KOPT-K1 (cell line): Measurements from ENCODE around the gene CAMK1D.
"Not testable (repeated sequence)": the region's sequence is repeated elsewhere in the genome, so short reads cannot be mapped to it uniquely, and the experiment has no call there.

Experiments
- H3K27ac ChIP-seq: fragments of 200-600 bp; sonication (generic); 2 replicates; pipeline ENCODE4 v1.5.1; 2016; ENCODE audit warnings: antibody characterized with exemption, mild to moderate bottlenecking, low read depth, low read length; ENCODE audit not compliant: poor library complexity, severe bottlenecking
- H3K36me3 ChIP-seq: fragments of 200-600 bp; sonication (generic); 2 replicates; pipeline ENCODE4 v1.5.1; 2017; ENCODE audit warnings: antibody characterized with exemption, mild to moderate bottlenecking, low read length, moderate library complexity; ENCODE audit not compliant: insufficient read depth
- H3K9me3 ChIP-seq: fragments of 200-600 bp; sonication (generic); 2 replicates; pipeline ENCODE4 v1.5.1; 2017; ENCODE audit warnings: antibody characterized with exemption, low read length, mild to moderate bottlenecking; ENCODE audit not compliant: insufficient read depth, poor library complexity, severe bottlenecking

The CAMK1D gene

GRCh38 chr10:12333380-12334185, 15.8 kb upstream of the CAMK1D start:
- no peaks in the 10 kb centered on the region for H3K9me3 ChIP-seq
- no peak overlapping the region for H3K27ac ChIP-seq
- no peaks in the 10 kb centered on the region for H3K36me3 ChIP-seq

- Histone ChIP-seq H3K36me3 (no peaks in the 10 kb centered on the region), H3K27ac (no peak overlapping the region), H3K9me3 (no peaks in the 10 kb centered on the region)
Observed at GRCh38 chr10:12334186-12334530, 15.2 kb upstream of the CAMK1D start.

GRCh38 chr10:12335169-12335568, 14.2 kb upstream of the CAMK1D start:
- H3K9me3 ChIP-seq, H3K27ac ChIP-seq, H3K36me3 ChIP-seq: not testable (repeated sequence)

GRCh38 chr10:12337453-12338372, 11.6 kb upstream of the CAMK1D start:
- H3K27ac ChIP-seq, result no peak overlapping the region
- H3K9me3 ChIP-seq, result no peaks in the 10 kb centered on the region
- no peaks in the 10 kb centered on the region for H3K36me3 ChIP-seq

GRCh38 chr10:12338981-12339380, 10.4 kb upstream of the CAMK1D start:
- Histone ChIP-seq H3K27ac (no peak overlapping the region), H3K9me3 (no peaks in the 10 kb centered on the region), H3K36me3 (no peaks in the 10 kb centered on the region)

- H3K9me3 ChIP-seq, result no peaks in the 10 kb centered on the region
- H3K27ac ChIP-seq, result no peak overlapping the region
- no peaks in the 10 kb centered on the region for H3K36me3 ChIP-seq
Observed at GRCh38 chr10:12340371-12340770, 9.0 kb upstream of the CAMK1D start.

GRCh38 chr10:12340937-12341336, 8.4 kb upstream of the CAMK1D start:
- Histone ChIP-seq H3K9me3 (no peaks in the 10 kb centered on the region), H3K36me3 (no peaks in the 10 kb centered on the region), H3K27ac (no peak overlapping the region)

GRCh38 chr10:12341526-12341925, 7.8 kb upstream of the CAMK1D start:
- no peak overlapping the region for H3K27ac ChIP-seq
- no peaks in the 10 kb centered on the region for H3K9me3 ChIP-seq
- no peaks in the 10 kb centered on the region for H3K36me3 ChIP-seq

- no peaks in the 10 kb centered on the region for H3K9me3 ChIP-seq
- H3K27ac ChIP-seq, result no peak overlapping the region
- H3K36me3 ChIP-seq, result no peaks in the 10 kb centered on the region
Observed at GRCh38 chr10:12344375-12345110, 4.8 kb upstream of the CAMK1D start.

GRCh38 chr10:12346707-12347106, 2.6 kb upstream of the CAMK1D start:
- no peaks in the 10 kb centered on the region for H3K36me3 ChIP-seq
- no peaks in the 10 kb centered on the region for H3K9me3 ChIP-seq
- no peak overlapping the region for H3K27ac ChIP-seq

- Histone ChIP-seq H3K9me3 (no peaks in the 10 kb centered on the region), H3K36me3 (no peaks in the 10 kb centered on the region), H3K27ac (peak overlapping the region; percentile 73)
Observed at GRCh38 chr10:12348294-12348869, 965 bp upstream of the CAMK1D start.

- H3K9me3 ChIP-seq, result no peaks in the 10 kb centered on the region
- H3K27ac ChIP-seq, result peak overlapping the region; percentile 73
- H3K36me3 ChIP-seq, result no peaks in the 10 kb centered on the region
Observed at GRCh38 chr10:12349629-12350166, 351 bp downstream of the CAMK1D start.

- H3K36me3 ChIP-seq, result no peaks in the 10 kb centered on the region
- no peaks in the 10 kb centered on the region for H3K9me3 ChIP-seq
- H3K27ac ChIP-seq, result peak overlapping the region; percentile 73
Observed at GRCh38 chr10:12350167-12350872, 973 bp downstream of the CAMK1D start.

GRCh38 chr10:12350925-12351324, 1.6 kb downstream of the CAMK1D start:
- Histone ChIP-seq H3K36me3 (no peaks in the 10 kb centered on the region), H3K27ac (peak overlapping the region; percentile 73), H3K9me3 (no peaks in the 10 kb centered on the region)
